Mucosa of rectum (tissue), 2 donors: ENCODE results near the gene R3HDM1.
"Not testable (repeated sequence)": the region's sequence is repeated elsewhere in the genome, so short reads cannot be mapped to it uniquely, and the experiment has no call there.

Experiments used
- H3K27ac ChIP-seq, 2 donors: one replicate each; pipeline ENCODE4 v1.7.0; 2013; ENCODE audit warnings: inconsistent platforms in 2 of 2, low read depth in 2 of 2, low read length in 2 of 2
- H3K27me3 ChIP-seq, 2 donors: one replicate each; pipeline ENCODE4 v1.7.0; 2013; ENCODE audit warnings: low read length in 2 of 2; ENCODE audit not compliant: control insufficient read depth in 2 of 2, insufficient read depth in 2 of 2
- H3K36me3 ChIP-seq, 2 donors: one replicate each; pipeline ENCODE4 v1.7.0; 2013; ENCODE audit warnings: low read length in 2 of 2; ENCODE audit not compliant: control insufficient read depth in 2 of 2, insufficient read depth in 2 of 2
- H3K4me1 ChIP-seq, 2 donors: one replicate each; pipeline ENCODE4 v1.7.0; 2013; ENCODE audit warnings: low read length in 2 of 2, mild to moderate bottlenecking in 1 of 2; ENCODE audit not compliant: control insufficient read depth in 2 of 2, insufficient read depth in 2 of 2
- H3K4me3 ChIP-seq, 2 donors: one replicate each; pipeline ENCODE4 v1.7.0; 2013; ENCODE audit warnings: low read length in 2 of 2
- H3K9ac ChIP-seq, 2 donors: one replicate each; pipeline ENCODE4 v1.7.0; 2013; ENCODE audit warnings: low read length in 2 of 2, low read depth in 1 of 2, mild to moderate bottlenecking in 1 of 2
- H3K9me3 ChIP-seq, 2 donors: one replicate each; pipeline ENCODE4 v1.7.0; 2013; ENCODE audit warnings: low read length in 2 of 2; ENCODE audit not compliant: control insufficient read depth in 2 of 2
- donor health status: healthy.
- donor health status: Normal muscosa, but diverticular disease.

Gene R3HDM1

DNA sequence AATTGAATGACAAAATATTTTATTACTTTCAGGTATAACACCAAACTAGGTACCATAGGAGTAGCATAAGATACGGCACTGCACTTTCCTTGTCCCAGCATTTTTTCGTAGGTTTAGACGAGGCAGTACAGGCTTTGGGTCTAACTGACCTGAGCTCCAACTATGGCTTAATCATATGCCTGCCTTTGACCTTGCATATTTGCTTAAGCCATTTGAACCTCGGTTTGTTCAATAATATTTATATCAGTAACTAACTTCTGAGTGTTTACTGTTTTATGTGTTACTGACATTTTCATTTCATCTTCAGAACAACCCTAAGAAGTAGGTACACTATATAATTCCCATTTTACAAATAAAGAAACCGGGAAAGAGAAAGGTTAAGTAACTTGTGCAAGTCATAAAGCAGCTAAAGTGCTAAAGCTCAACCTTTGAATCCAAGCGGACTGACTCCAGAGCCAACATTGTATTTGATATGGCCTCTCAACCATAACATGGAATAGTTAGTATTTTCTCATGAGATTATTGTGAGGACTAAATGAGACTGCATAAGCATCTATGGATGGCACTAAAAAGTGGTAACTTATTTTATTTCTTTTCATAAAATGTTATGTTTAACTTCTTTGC is 104.0 kb downstream of the R3HDM1 start:
- Histone ChIP-seq H3K4me3 (no peak overlapping the region), H3K36me3 (peaks cover 6 to 7% of the 10 kb centered on the region in 2 donors), H3K9me3 (no peaks in the 10 kb centered on the region), H3K9ac (no peak overlapping the region), H3K27me3 (no peaks in the 10 kb centered on the region), H3K4me1 (no peaks in the 10 kb centered on the region), H3K27ac (no peak overlapping the region)

DNA sequence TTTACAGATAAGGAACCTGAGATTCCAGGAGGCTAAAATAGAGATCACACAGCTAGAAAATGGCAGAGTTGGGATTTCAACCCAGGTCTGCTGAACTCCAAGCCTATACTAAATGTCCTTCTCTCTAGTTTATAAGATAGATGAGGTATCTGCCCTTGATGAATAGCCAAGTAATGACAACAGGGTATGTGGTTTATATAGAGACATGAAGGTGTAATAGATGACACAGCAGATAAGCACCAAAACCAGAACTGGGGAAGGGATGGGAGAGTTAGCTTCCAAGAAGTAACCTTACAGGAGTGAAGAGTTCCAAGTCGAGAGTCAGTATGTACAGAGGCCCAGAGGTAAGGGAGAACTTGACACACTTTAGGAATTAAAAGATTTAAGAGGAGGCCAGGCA is 105.7 kb downstream of the R3HDM1 start:
- Histone ChIP-seq H3K4me3 (no peak overlapping the region), H3K27me3 (no peaks in the 10 kb centered on the region), H3K4me1 (no peaks in the 10 kb centered on the region), H3K27ac (no peak overlapping the region), H3K9me3 (no peaks in the 10 kb centered on the region), H3K36me3 (peaks cover 6 to 7% of the 10 kb centered on the region in 2 donors), H3K9ac (no peak overlapping the region)

- Histone ChIP-seq H3K27ac (no peak overlapping the region), H3K36me3 (peaks cover 6 to 7% of the 10 kb centered on the region in 2 donors), H3K4me1 (no peaks in the 10 kb centered on the region)
These were observed 106.3 kb downstream of the R3HDM1 start for GRCh38 chr2:135637456-135638087.

GRCh38 chr2:135638825-135639224 is 107.5 kb downstream of the R3HDM1 start:
- Histone ChIP-seq H3K4me3 (no peak overlapping the region), H3K9ac (no peak overlapping the region), H3K27ac (no peak overlapping the region), H3K27me3 (no peaks in the 10 kb centered on the region), H3K4me1 (no peaks in the 10 kb centered on the region), H3K36me3 (peaks cover 6 to 7% of the 10 kb centered on the region in 2 donors), H3K9me3 (no peaks in the 10 kb centered on the region)

More at GRCh38 chr2:135637456-135638087, 106.3 kb downstream of the R3HDM1 start:
- no peak overlapping the region for H3K4me3 ChIP-seq
- no peak overlapping the region for H3K9ac ChIP-seq
- no peaks in the 10 kb centered on the region for H3K27me3 ChIP-seq
- H3K9me3 ChIP-seq: no peaks in the 10 kb centered on the region

DNA sequence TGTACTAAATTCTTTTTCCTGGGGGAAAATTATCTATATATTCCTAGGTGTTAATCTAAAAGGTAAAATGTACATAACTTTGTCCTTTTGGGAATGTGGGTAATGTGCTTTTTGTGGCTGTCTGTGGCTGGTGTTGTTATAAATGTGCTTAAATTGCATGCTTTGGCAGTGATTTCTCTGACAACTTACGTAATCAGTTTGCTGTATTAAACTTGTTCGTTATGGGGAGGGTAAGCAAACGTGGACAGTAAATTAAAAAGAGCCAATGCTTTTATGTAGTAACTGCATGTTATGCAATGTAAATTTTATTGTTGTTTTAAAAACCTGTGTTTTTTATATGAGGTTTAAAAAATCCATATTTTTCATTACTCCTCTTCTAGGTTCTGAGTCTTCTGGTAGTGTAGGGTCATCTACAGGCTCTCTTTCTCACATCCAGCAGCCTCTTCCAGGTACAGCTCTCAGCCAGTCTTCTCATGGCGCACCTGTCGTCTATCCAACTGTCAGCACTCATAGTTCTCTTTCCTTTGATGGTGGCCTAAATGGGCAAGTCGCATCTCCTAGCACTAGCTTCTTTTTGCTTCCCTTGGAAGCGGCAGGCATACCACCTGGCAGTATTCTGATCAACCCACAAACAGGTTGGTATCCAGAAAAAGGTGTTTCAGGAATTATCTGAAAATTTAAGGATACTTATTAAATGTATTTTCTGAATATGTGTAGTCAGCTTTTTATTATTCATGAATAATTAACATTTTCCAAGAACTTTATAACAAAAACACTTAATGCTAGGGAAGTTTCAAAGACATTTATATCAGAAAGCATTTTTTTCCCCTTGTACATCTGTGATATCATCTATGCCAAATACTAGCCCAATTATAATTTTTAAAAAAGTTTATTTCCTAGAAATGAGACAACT is 110.1 kb downstream of the R3HDM1 start:
- H3K36me3 ChIP-seq: peaks cover 10 to 11% of the 10 kb centered on the region in 2 donors
- H3K9ac ChIP-seq: no peak overlapping the region
- no peaks in the 10 kb centered on the region for H3K4me1 ChIP-seq
- no peaks in the 10 kb centered on the region for H3K27me3 ChIP-seq
- H3K9me3 ChIP-seq: no peaks in the 10 kb centered on the region
- H3K4me3 ChIP-seq: no peak overlapping the region
- H3K27ac ChIP-seq: no peak overlapping the region

DNA sequence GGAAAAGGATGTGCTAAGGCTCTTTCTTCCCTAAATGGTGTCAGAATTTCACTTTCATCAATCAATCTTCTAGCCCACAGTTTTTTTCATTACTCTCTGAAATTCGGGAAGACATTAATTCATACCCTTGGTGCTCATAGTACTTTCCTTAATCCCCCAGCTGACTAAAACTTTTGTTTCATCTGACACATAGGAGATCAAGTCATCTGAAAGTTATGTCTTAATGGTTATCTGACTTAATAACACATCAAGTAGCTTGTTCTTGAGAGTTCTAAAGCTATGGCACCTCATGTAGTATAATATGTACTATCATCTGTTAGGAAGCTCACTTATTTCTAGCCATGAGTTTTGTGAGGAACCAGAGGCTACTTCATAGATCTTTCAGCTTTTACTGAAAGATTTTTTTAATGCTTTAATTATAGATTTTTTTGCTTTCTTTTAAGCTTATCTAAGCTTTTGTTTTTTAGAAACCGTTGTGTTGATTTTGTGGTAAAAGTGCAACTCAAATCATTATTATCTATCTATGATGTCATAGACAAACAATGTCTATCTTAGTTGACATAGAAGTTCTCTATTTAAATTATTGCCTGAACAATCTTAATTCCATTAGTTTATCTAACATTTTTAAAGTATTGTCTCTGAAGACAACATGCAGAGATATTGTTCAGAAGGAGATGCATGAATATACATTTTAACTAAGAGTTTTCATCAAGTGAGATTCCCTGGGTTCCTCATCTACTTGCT is 116.7 kb downstream of the R3HDM1 start:
- H3K27me3 ChIP-seq: no peaks in the 10 kb centered on the region
- H3K9me3 ChIP-seq: no peaks in the 10 kb centered on the region
- no peak overlapping the region for H3K27ac ChIP-seq
- H3K4me1 ChIP-seq: no peaks in the 10 kb centered on the region
- no peak overlapping the region for H3K9ac ChIP-seq
- peaks cover 11 to 18% of the 10 kb centered on the region in 2 donors for H3K36me3 ChIP-seq
- no peak overlapping the region for H3K4me3 ChIP-seq

DNA sequence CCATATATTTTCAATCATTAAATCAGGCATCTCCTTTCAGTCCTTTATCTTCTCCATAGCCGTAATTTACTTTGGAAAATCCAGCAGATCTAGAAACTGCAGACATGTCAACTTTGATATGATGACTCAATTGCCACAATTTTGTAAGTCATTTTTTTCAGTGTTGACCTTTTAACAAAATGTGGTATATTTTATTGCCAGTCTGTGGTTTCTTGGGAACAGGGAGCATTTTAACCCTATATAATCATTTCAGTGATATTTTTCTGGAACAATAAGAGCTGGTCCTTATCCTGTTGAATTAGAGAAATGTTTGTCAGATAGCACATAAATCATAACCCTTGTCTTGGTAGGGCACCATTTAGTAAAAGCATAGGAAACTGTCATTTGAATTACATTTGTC is 119.4 kb downstream of the R3HDM1 start:
- H3K9ac ChIP-seq: no peak overlapping the region
- no peak overlapping the region for H3K27ac ChIP-seq
- no peaks in the 10 kb centered on the region for H3K27me3 ChIP-seq
- H3K4me1 ChIP-seq: no peaks in the 10 kb centered on the region
- H3K4me3 ChIP-seq: no peak overlapping the region
- no peaks in the 10 kb centered on the region for H3K9me3 ChIP-seq
- H3K36me3 ChIP-seq: peaks cover 12 to 19% of the 10 kb centered on the region in 2 donors

GRCh38 chr2:135651717-135652116 is 120.4 kb downstream of the R3HDM1 start:
- H3K4me3 ChIP-seq: no peak overlapping the region
- H3K27ac ChIP-seq: no peak overlapping the region
- no peak overlapping the region for H3K9ac ChIP-seq
- no peaks in the 10 kb centered on the region for H3K9me3 ChIP-seq
- peaks cover 10 to 18% of the 10 kb centered on the region in 2 donors for H3K36me3 ChIP-seq
- no peaks in the 10 kb centered on the region for H3K4me1 ChIP-seq
- H3K27me3 ChIP-seq: no peaks in the 10 kb centered on the region

DNA sequence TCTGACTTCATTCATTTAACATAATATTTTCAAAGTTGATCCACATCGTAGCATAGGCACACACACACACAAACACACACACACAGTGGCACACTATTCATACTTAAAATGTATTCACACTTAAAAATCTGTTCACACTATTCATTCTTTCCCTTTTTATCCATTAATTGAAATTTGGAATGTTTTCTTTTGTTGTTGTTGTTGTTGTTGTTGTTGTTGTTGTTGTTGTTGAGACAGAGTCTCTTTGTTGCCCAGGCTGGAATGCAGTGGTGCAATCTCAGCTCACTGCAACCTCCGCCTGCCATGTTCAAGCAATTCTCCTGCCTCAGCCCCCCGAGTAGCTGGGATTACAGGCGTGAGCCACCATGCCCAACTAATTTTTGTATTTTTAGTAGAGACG is 123.0 kb downstream of the R3HDM1 start:
- not testable (repeated sequence) for H3K9ac ChIP-seq, H3K27ac ChIP-seq, H3K4me3 ChIP-seq, H3K27me3 ChIP-seq, H3K4me1 ChIP-seq, H3K9me3 ChIP-seq
- peaks cover 8 to 15% of the 10 kb centered on the region in 2 donors for H3K36me3 ChIP-seq
